Activated CD4-positive, CD25-positive, alpha-beta regulatory T cell treated with anti-CD3 and anti-CD28 coated beads, Interleukin-2, amount 50 U/mL, for 24 hours (primary cell): ENCODE results near the gene PLPP7.
"Not testable (repeated sequence)": the region's sequence is repeated elsewhere in the genome, so short reads cannot be mapped to it uniquely, and the experiment has no call there.

ENCODE experiments used
- ATAC-seq, 2 donors: fragments of 150-1000 bp; cut with Tn5 transposase; one replicate each; pipeline ENCODE4 v1.10.0; 2021; ENCODE audit warnings: mild to moderate bottlenecking in 1 of 2, moderate library complexity in 1 of 2

The PLPP7 gene

GRCh38 chr9:131289301-131290035, at the start of gene PLPP7:
PLPP7 (plus strand) TSS chr9:131289723; CDS start chr9:131289998, 275 bp downstream.
- ATAC-seq, result no peak

- no peak for ATAC-seq
Measured at GRCh38 chr9:131240047-131240921, 49.2 kb upstream of the PLPP7 start.

GRCh38 chr9:131244331-131244730, 45.2 kb upstream of the PLPP7 start:
- not testable (repeated sequence) for ATAC-seq

DNA sequence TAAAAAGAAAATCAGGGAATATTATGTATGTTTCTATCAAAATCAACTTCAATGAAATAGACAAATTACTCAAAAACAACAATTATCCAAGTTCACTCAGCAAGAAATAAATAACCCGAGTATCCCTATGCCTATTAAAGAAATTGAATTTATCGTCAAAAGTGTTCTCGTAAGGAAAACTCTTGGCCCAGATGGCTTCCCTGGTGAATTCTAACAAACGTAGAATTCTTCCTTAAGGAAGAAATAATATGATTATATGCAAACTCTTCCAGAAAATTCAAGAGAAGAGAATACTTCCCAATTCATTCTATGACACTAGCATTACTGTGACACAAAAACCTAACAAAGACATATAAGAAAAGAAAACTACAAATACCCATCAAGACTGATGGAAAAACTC, 42.9 kb upstream of the PLPP7 start:
- no peak for ATAC-seq

DNA sequence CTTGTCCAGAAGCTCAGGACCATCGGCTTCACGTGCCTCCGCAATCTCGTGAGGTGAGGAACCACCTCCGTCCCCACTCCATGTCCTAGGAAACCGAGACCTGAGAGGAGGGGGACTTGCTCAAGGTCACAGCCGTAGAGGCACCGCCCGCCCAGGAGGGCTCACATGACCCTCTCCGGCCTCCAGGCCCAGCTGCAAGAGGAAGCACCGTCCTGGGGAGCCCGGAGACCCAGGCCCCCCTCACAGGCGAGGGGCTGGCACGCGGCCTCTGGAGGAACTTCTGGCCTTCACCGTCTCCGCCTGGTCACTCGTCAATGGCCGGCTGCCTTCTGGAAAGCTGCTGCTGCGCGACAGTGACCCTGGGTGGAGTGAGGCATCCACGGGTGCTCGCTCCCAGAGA, 37.4 kb upstream of the PLPP7 start:
- ATAC-seq, result no peak

DNA sequence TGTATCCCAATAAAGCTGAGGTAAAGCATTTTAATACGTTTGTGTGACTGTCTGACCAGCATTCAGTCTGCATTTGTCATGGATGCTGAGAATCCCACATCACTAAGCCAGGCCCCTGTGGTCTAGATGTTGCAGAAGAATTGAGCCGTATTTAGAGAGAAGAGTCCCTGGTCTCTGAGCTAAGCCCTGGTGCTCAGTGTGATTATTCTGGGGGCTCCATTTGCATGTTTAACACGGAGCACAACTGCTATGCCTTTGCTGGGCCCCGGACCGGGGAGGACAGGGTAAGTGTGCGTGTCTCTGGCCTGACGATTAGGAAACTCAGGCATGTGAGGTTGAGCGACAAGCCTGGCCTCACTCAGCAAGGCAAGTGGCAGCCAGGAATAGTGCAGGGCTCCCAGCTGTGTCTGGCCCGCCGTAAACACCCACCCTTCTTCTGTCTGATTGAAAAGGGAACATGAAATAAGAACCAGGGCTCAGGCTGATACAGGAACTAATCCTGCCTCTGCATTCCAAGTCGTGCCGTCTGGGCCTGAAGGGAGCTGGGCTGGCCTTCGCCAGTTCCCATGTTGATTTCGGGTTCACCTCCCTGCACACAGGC, 35.5 kb upstream of the PLPP7 start:
- no peak for ATAC-seq

GRCh38 chr9:131254626-131255025, 34.9 kb upstream of the PLPP7 start:
- ATAC-seq, result no peak

DNA sequence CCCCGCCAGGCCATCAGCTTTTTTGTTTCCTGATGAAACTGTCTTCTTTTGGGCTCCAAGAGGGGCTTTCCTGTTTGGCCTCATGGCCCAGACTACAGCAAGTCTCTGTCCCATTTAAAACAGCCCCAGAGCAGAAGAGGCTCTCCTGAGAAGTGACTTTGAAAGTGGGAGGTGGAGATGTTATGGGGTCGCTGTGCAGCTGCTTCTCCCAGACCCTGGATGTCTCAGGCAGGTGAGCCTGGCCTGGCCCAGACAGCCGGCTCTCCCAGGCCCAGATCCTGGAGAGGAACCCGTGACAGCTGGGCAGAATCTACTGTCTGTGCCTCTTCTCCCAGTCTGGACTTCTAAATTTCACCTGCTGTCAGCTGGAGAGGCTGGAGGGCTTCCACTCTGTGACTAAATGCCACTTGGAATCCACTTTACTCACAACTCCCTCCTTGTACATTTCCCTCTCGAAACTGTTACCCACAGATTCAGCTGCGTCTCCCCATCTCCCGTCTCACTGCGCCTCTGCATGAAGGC, 33.8 kb upstream of the PLPP7 start:
- no peak for ATAC-seq

DNA sequence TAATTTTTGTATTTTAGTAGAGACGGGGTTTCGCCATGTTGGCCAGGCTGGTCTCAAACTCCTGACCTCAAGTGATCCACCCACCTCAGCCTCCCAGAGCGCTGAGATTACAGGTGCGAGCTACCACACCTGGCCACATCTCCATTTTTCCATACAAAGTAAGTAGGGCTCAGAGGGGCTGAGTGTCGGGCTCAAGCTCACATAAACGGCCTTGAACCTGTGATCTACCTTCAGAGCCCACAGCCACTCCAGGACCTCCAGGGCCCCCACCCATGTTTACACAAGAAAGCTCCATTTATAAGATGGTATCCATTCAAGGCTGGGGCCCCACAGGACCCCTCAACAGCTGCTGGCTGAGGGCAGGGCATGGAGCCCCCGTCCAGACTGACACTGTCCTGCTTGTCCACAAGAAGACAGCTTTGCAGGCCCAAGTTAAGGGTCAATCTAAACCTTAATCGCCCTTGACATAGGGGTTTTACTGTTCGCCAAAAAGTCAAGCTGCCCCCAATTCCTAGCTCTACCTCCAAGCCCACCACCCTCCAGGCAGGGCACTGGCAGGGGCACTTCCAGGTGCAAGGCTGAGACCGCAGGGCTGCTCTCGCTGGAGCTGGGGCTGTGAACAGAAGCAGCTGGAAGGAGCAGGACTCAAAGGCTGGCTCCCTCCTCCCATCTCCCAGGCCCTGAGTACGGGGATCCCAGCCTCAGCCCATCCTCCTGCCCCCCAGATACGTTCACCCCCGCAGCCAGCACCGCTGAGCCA, 32.1 kb upstream of the PLPP7 start:
- ATAC-seq, result no peak

- no peak for ATAC-seq
Measured at GRCh38 chr9:131258186-131258585, 31.3 kb upstream of the PLPP7 start.

- ATAC-seq, result no peak
Measured at GRCh38 chr9:131258698-131259431, 30.7 kb upstream of the PLPP7 start.

DNA sequence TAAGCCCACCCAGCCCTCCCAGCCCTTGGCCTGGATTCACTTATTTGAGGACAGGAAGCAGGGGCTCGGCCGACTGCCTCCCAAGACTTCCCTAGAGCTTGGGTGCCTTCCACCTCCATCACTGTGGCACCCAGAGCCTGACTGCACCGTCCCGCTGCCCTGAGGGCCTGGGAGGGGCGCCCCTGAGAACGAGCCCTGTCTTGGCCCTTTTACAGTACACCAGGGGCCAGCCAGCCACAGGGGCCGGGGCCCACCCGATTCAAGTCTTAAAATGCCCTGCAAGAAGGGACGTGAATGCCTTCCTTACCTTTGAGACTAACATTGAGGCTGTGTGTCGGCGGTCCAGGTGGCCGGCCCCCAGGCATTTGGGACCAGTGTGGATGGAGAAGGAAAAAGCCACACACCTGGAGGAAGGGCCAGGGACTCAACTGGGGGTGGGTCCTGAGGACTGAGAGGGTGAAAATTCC, 30.1 kb upstream of the PLPP7 start:
- no peak for ATAC-seq

GRCh38 chr9:131259916-131260597, 29.5 kb upstream of the PLPP7 start:
- ATAC-seq, result no peak

DNA sequence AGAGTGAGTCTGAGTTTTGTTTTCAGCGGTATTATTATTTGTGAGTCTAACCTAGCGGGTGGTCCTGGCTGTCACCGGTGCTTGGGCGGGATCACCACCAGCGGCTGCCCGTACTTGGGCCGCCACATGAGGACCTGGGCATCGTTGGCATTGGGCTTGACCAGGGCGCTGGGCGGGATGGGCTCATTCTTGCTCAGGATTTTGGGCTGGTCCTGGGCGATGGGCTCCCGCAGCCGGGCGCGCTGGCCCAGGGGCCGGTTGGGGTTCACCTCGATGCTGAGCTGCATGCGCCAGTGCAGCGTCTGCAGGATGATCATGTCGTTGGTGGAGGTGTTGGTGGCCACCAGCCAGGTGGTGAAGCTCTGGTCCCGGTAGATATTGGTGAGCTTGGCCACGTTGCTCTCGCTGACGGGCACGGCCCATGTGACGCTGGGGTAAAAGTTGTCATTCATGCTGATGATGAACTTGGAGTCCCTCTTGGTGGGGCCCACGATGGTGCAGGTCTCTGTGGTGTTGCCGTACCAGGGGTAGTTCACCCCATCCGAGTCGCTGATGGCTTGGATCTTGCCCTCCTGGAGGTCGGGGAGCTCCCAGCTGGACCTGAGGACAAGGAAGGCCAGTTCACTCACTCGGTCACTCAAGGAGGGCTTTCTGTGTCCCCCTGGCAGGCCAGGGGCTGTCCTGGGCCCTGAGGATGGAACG, 28.6 kb upstream of the PLPP7 start:
- no peak for ATAC-seq

GRCh38 chr9:131262327-131263032, 27.0 kb upstream of the PLPP7 start:
- no peak for ATAC-seq

DNA sequence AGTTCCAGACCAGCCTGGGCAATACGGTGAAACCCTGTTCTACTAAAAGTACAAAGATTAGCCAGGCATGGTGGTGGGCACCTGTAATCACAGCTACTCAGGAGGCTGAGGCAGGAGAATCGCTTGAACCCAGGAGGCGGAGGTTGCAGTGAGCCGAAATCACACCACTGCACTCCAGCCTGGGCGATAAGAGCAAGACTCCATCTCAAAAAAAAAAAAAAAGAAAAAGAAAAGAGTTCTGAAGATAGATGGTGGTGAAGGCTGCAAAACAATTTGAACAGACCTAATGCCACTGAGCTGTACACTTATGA, 26.5 kb upstream of the PLPP7 start:
- ATAC-seq, result not testable (repeated sequence)

DNA sequence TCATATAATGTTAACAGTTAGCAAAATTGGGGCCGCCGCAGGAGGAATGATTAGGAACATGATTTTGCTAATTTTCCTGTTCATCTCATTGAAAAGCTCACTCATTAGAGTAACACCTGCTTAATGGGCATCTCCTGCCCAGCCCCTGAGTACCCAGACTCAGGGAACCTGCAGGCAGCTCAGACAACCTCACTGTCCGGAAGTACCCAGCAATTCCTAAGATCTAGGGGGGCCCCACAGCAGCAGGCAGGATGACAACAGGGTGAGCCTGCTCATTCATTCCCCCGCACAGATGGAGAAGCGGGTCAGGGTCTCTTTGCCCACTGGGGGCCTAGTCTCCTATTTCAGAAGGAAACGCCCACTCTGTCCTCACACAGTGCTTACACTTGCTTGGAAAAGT, 25.8 kb upstream of the PLPP7 start:
- ATAC-seq, result no peak

- ATAC-seq, result peak; percentile 11 to 15
Measured at GRCh38 chr9:131264231-131264630, 25.3 kb upstream of the PLPP7 start.

DNA sequence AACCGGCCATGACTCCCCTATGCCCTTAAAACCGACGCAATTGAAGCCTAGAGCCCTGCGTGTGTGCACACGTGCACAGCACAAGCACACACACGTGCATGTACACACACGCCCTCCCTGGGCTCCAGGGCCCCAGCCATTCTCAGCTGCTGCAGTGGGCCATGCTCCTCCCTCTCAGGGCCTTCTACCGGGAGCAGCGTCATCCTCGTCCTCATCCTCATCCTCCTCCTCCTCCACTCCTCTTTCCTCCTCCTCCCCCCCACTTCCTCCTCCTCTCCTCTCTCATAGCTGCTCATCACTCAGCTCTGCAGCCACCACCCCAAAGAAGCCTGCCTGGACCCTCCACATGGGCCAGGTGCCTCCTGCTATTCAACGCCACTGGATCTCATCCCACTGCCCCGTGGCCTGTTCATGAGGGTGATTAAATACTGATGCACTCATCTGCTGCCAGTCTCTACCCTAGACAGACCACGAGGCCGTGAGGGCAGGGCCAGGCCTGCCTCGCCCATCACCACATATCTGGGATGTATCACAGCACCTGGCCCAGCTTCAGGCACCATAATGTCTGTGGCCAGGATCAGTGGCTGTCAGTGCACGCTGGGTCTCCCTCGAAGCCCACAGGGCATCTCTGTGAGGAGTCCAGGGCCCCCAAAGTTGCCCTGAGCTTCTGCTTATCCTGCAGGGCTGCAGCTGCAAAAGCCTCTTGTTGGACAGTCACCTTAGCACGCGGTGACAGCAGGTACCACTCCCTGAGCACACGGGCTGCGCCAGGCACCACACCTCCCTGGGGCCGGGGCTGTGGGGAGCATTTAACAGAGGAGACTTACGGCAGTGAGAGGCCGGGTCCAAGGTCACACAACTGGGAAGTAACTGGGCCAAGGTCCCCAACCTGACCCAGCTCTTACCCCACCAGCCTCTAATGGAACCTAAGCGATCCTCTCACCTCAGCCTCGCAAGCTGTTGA, 23.0 kb upstream of the PLPP7 start:
- peak; percentile 29 to 32 for ATAC-seq
